Gastroesophageal sphincter (tissue), 3 donors: Measurements from ENCODE around the gene BCAS3.

Experiments
- CTCF ChIP-seq, 4 experiments: fragments of 200-600 bp in 2 of 4; fragments of 450-650 bp in 2 of 4; sonication (generic) in 1 of 4; IDR thresholded peaks; one replicate each; pipeline ENCODE4 v1.5.1; 2017 to 2019; ENCODE audit warnings: antibody characterized with exemption in 4 of 4, mild to moderate bottlenecking in 2 of 4, moderate library complexity in 2 of 4
- POLR2A ChIP-seq, 2 donors: fragments of 450-650 bp; IDR thresholded peaks; one replicate each; pipeline ENCODE4 v1.6.1; 2017; ENCODE audit warnings: antibody characterized with exemption in 2 of 2, mild to moderate bottlenecking in 2 of 2, moderate library complexity in 1 of 2
- POLR2AphosphoS5 ChIP-seq: sonication (generic); formaldehyde crosslinking; IDR thresholded peaks from one replicate; pipeline ENCODE4 v1.6.1; 2017; ENCODE audit warnings: antibody characterized with exemption

- no peak for TF ChIP-seq CTCF (IDR thresholded peaks at IDR 0.05)
- no peak for TF ChIP-seq POLR2AphosphoS5
- no peak for TF ChIP-seq POLR2A (IDR thresholded peaks at IDR 0.05)
These were observed 616.6 kb downstream of the BCAS3 start for GRCh38 chr17:61294286-61294685.
